Measurements from ENCODE around the gene IFNAR1.
"Not testable (repeated sequence)": the region's sequence is repeated elsewhere in the genome, so short reads cannot be mapped to it uniquely, and the experiment has no call there.

IFNAR1 gene

GRCh38 chr21:33378081-33378480 is 53.3 kb downstream of the IFNAR1 start:
- no peak for DNase-seq

GRCh38 chr21:33379934-33380333 is 55.2 kb downstream of the IFNAR1 start:
- not testable (repeated sequence) for DNase-seq

GRCh38 chr21:33380483-33380998 is 55.8 kb downstream of the IFNAR1 start:
- DNase-seq: no peak

- DNase-seq: not testable (repeated sequence)
These were observed 56.6 kb downstream of the IFNAR1 start for GRCh38 chr21:33381381-33381780.

- DNase-seq: no peak
These were observed 58.5 kb downstream of the IFNAR1 start for GRCh38 chr21:33383056-33383888.

- DNase-seq: no peak
These were observed 60.1 kb downstream of the IFNAR1 start for GRCh38 chr21:33384841-33385331.

GRCh38 chr21:33386222-33386784 is 61.5 kb downstream of the IFNAR1 start:
- DNase-seq: no peak

- no peak for DNase-seq
These were observed 62.5 kb downstream of the IFNAR1 start for GRCh38 chr21:33387294-33387693.

GRCh38 chr21:33388188-33388587 is 63.4 kb downstream of the IFNAR1 start:
- no peak for DNase-seq

- DNase-seq: no peak
These were observed 65.7 kb downstream of the IFNAR1 start for GRCh38 chr21:33390479-33390878.

- DNase-seq: no peak
These were observed 66.9 kb downstream of the IFNAR1 start for GRCh38 chr21:33391656-33392055.

GRCh38 chr21:33392284-33392985 is 67.7 kb downstream of the IFNAR1 start:
- no peak for DNase-seq

- DNase-seq: no peak
These were observed 68.6 kb downstream of the IFNAR1 start for GRCh38 chr21:33393348-33393747.

- no peak for DNase-seq
These were observed 69.5 kb downstream of the IFNAR1 start for GRCh38 chr21:33394260-33394659.

GRCh38 chr21:33395891-33396331 is 71.1 kb downstream of the IFNAR1 start:
- DNase-seq: no peak

GRCh38 chr21:33396436-33396835 is 71.7 kb downstream of the IFNAR1 start:
- no peak for DNase-seq

- DNase-seq: no peak
These were observed 72.2 kb downstream of the IFNAR1 start for GRCh38 chr21:33396951-33397350.

GRCh38 chr21:33397717-33398116 is 72.9 kb downstream of the IFNAR1 start:
- no peak for DNase-seq

GRCh38 chr21:33398361-33398760 is 73.6 kb downstream of the IFNAR1 start:
- DNase-seq: no peak

GRCh38 chr21:33401630-33401992 is 76.8 kb downstream of the IFNAR1 start:
- no peak for DNase-seq

GRCh38 chr21:33402001-33402979 is 77.5 kb downstream of the IFNAR1 start:
- no peak for DNase-seq

- no peak for DNase-seq
These were observed 78.5 kb downstream of the IFNAR1 start, which contains the start of gene IFNGR2 for GRCh38 chr21:33403128-33403785. IFNGR2 (plus strand) TSS chr21:33403413; CDS start chr21:33403544, 131 bp downstream.

Data from NCI-H2081 treated with DMSO at 0.1 percent for 48 hours (cell line).